Stimulated activated memory B cell treated with anti-CD40 and anti-IgM and Interleukin-4, amounts not matched to agents 10 μg/mL and 1 μg/mL and 100 μg/mL, for 72 hours (primary cell): ENCODE data around the gene MICAL3.

Experiments used
- ATAC-seq: fragments of 150-1000 bp; cut with Tn5 transposase; 2 replicates; pipeline ENCODE4 v1.10.0; 2021
- H3K27ac Mint-ChIP-seq: one replicate; pipeline ENCODE4 v1.8.0; 2022; ENCODE audit warnings: mild to moderate bottlenecking, mixed read lengths
- H3K27me3 Mint-ChIP-seq: one replicate; pipeline ENCODE4 v1.8.0; 2022; ENCODE audit warnings: mixed read lengths
- H3K36me3 Mint-ChIP-seq: one replicate; pipeline ENCODE4 v1.8.0; 2022; ENCODE audit warnings: mixed read lengths
- H3K4me1 Mint-ChIP-seq: one replicate; pipeline ENCODE4 v1.8.0; 2022; ENCODE audit warnings: mixed read lengths
- H3K4me3 Mint-ChIP-seq: one replicate; pipeline ENCODE4 v1.8.0; 2022; ENCODE audit warnings: mild to moderate bottlenecking, moderate library complexity, mixed read lengths
- H3K9me3 Mint-ChIP-seq: one replicate; pipeline ENCODE4 v1.8.0; 2022; ENCODE audit warnings: mixed read lengths

Gene MICAL3

DNA sequence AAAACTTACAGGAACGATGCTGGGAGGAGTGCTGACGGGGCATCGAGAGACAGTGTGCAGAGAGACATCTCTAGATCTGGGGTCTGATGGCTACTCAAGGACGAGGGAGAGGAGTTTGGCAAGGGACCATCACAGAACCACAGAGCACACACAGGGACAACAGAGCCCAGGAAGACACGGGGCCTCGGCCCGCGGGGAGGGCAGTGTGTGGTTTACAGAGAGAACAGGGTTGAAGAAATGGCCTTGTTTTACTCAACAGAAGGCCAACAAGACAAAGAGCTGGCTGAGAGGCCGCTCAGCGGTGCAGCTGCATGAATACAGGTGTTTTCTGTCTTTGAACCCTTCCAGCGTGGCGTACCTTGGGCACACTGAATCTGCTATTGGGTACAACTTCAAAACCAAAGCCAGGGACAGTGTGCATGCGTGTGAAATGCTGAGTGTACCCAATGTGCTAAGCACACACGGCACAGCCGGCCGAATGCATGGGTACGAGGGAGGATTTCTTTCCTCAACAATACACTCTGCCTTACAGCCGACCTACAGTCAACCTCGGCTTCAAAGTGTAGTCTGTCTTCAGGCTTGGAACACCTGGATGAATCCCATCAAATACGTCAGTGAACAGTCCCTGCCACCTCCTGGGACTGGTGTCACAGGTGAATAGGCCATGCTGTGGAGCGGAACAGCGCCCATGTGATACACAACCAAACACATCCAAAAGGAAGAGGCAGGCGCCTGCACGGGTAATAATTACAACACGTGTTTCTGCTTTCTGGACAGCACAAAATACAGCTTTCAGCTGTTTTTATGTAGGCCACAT is 229.4 kb downstream of the MICAL3 start:
- H3K4me1 Mint-ChIP-seq, result peaks cover 57% of the 10 kb centered on the region
- no peak for ATAC-seq

DNA sequence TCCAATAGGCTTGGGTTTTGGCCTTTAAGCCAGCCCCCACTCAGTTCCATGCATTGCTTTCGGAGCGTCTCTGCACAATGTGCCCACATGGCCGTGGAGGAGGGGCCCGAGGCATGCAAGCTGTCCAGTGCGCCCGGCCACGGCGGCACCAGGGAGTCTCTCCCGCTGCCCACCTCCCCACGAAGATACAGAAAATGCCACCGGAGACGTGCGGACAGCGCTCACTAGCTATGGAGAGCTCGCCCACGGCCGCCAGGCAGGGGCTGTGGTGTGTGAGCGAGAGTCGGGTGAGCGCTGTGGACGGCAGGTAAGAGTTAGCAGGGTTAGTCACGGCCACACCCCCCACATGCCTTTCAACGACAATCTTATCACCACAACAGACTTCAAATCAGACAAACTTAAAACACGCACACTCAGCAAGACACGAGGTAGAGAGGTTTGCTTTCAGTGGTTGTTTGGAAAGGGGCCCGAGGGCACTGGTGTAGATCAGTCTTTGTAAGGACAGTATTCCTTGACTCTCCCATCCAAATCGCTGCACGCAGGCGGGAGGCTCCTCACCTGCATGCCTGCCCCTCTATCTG is 231.4 kb downstream of the MICAL3 start:
- H3K27me3 Mint-ChIP-seq, result no peaks in the 10 kb centered on the region
- H3K27ac Mint-ChIP-seq, result peak overlapping the region; percentile 100
- H3K36me3 Mint-ChIP-seq, result peaks cover 29% of the 10 kb centered on the region
- ATAC-seq, result no peak
- peaks cover 46% of the 10 kb centered on the region for H3K4me1 Mint-ChIP-seq
- no peaks in the 10 kb centered on the region for H3K9me3 Mint-ChIP-seq
- H3K4me3 Mint-ChIP-seq, result no peak overlapping the region

More for the DNA sequence above, 229.4 kb downstream of the MICAL3 start:
- Mint-ChIP-seq H3K27me3 (no peaks in the 10 kb centered on the region), H3K36me3 (peaks cover 29% of the 10 kb centered on the region), H3K4me3 (peak overlapping the region; percentile 52), H3K9me3 (no peaks in the 10 kb centered on the region), H3K27ac (peak overlapping the region; percentile 100)

DNA sequence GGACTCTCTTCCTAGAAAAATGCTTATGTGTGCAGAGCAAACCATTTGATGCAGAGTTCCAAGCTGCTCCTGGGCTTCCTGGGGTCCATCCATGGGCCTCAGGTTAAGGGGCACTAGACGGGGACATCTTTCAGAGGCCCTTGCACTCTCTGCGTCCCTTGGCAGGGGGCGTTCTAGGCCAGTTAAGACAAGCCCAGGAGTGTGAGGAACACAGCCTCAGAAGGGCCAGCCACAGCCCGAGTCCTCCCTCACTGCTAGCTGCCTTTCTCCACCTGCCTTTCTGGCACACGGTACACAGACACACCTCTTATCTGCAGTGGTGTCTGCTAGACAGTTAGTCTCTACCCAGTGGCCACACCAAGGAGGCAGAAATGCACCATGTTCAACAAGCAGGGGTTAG is 232.1 kb downstream of the MICAL3 start:
- Mint-ChIP-seq H3K36me3 (peaks cover 29% of the 10 kb centered on the region), H3K4me3 (no peak overlapping the region), H3K4me1 (peaks cover 40% of the 10 kb centered on the region), H3K27ac (peak overlapping the region; percentile 59), H3K9me3 (no peaks in the 10 kb centered on the region), H3K27me3 (no peaks in the 10 kb centered on the region)
- no peak for ATAC-seq

DNA sequence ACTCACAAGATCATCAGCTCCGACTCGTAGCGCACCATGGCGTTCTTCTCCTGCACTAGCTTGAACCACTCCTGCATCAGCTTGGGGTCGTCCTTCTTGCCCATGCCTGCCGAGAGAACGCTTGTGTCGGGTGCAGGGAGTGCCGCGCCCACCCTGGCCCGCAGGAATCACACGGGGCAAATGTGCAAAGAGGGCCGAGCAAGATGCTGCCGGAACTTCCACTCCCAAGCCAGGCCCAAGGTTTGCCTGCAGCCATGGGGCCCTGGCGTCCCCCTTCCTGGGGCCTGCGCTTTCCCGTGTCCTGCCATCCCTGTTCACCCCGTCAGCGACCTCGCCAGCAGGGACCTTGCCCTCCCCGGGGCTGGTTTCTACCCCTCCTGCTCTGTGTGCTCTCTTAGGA is 233.2 kb downstream of the MICAL3 start:
- Mint-ChIP-seq H3K9me3 (no peaks in the 10 kb centered on the region), H3K4me1 (peaks cover 28% of the 10 kb centered on the region), H3K4me3 (no peak overlapping the region), H3K27ac (peak overlapping the region; percentile 59), H3K27me3 (no peaks in the 10 kb centered on the region), H3K36me3 (peaks cover 29% of the 10 kb centered on the region)
- ATAC-seq, result no peak

DNA sequence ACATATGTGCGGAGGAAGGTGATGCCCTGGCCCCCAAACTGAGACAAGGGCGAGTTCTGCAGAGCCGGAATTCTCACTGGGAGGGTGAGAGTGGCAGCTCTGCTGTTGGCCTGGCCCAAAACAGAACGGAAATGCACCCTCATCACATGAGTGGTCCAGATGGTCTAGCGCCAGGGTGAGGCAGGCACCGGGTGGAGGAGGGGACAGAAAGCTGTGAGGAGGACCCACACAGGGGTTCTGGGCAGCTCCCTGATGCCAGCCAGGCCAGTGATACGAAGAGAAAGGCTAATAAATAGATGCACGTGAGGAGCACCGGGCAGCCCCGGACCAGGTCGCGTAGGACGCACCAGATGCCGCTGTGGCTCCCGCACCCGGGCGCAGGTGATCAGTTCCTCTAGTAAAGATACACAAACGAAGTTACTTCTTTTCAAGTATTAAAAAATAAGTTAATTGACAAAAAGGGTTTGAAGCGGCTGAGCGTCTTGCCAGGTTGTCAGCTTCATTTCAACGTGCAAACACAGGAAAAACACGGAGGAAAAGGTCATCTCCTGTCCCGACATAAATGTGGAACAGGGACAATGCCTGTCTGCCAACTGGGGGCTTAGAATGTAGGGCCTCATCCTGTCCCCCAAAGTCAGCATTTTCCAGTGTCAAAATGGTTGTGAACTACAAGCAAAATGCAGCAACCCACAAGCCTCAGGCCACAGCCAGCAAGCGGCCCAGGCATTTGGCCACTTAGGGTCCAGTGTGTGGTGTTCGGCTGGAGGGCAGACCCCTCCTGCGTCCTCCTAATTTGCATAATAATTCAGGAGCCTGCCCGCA is 234.8 kb downstream of the MICAL3 start:
- Mint-ChIP-seq H3K27me3 (no peaks in the 10 kb centered on the region), H3K4me1 (peaks cover 12% of the 10 kb centered on the region), H3K4me3 (no peak overlapping the region), H3K36me3 (peaks cover 26% of the 10 kb centered on the region), H3K27ac (no peak overlapping the region), H3K9me3 (no peaks in the 10 kb centered on the region)
- no peak for ATAC-seq

DNA sequence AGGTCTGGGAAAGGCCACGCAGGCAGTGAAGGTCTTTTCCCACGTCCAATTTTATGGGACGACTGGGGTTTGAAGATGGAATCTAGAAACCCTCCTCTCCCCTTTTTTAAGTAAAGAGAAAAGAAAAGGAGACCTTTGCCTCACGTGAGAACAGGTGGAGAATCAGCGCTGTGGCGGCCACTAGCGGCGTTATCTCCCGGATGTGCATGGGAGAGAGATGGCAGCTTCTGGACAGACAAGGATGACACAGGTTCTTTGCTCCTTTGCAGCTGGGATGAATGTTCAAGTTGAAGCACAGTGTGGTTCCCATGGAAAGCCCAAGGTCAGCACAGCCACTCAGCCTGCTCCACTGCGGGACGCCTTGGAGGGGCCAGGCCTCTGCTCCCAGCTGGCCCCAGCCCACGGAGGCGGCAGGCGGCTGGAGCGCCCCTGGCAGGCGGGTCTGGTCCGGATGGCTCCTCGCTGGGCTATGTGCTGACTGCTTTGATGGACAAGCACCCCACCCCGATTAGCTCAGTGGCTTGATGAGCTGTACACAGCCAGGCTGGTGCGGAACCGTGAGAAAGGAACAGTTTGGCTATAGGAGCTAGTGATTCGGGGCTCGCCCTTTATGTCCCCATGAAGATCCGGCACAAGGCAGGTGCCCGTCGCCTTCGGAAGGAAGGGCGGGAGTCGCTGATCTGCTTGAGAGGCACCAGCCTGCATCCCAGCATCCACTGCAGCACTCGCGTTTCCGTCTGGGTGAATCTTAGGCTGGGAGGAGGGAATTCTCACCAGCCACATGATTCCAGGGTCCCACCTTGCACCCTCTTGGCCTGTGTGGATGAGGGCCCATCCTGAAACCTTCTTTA is 235.6 kb downstream of the MICAL3 start:
- H3K4me1 Mint-ChIP-seq, result peaks cover 6% of the 10 kb centered on the region
- no peak overlapping the region for H3K27ac Mint-ChIP-seq
- no peak overlapping the region for H3K4me3 Mint-ChIP-seq
- ATAC-seq, result no peak
- H3K36me3 Mint-ChIP-seq, result peaks cover 21% of the 10 kb centered on the region
- no peaks in the 10 kb centered on the region for H3K9me3 Mint-ChIP-seq
- H3K27me3 Mint-ChIP-seq, result no peaks in the 10 kb centered on the region

DNA sequence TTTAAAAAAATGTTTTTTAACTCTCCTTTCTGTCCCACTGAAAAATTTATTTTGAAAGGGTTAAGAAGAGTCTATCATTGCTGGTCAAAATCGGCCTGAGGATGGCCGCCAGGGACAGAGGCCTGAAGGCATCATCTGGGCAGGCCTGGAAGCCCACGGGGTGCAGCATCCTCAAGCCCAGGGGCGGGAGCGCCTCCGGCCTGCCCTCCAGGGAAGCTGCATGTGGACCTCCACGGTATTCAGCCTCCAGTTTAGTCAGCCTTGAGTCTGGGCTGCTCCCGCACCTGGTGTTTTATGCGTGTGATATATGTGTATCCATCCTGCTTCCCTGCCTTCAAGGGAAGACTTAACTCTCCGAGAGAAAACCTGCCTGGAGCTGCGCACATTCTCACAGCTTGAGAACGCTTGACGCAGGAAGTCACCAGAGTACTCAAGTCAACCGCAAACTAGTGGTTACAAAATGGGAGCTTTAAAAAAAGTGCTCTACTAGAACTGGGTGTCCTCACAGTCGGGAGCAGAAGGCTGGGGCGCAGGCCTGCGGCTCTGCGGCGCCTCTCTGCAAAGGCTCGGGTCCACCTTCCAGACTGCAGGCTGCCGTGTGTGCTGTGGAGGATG is 236.5 kb downstream of the MICAL3 start:
- Mint-ChIP-seq H3K36me3 (peaks cover 16% of the 10 kb centered on the region), H3K4me1 (peaks cover 9% of the 10 kb centered on the region), H3K27ac (no peak overlapping the region), H3K9me3 (no peaks in the 10 kb centered on the region), H3K27me3 (no peaks in the 10 kb centered on the region), H3K4me3 (no peak overlapping the region)
- no peak for ATAC-seq

DNA sequence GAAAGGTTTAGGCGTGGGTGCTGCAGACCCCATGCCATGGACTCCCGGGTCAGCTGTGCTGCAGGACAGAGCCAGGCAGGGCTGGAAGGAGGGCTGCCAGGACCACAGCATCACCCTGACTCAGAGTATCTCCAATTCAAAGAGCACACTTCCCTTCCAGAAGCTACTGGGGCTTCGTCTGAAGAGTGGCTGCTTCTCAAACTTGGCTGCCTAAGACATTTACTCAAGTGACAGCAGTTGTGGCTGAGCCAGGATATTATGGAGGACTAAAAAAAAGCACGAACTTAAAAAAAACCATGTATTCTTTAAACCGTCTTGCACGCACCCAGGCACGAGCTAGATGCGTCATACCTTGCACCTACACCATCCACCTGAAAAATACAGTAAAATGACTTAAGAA is 237.1 kb downstream of the MICAL3 start:
- H3K4me3 Mint-ChIP-seq, result no peak overlapping the region
- H3K27me3 Mint-ChIP-seq, result no peaks in the 10 kb centered on the region
- H3K36me3 Mint-ChIP-seq, result peaks cover 16% of the 10 kb centered on the region
- no peak overlapping the region for H3K27ac Mint-ChIP-seq
- H3K4me1 Mint-ChIP-seq, result peaks cover 14% of the 10 kb centered on the region
- ATAC-seq, result no peak
- no peaks in the 10 kb centered on the region for H3K9me3 Mint-ChIP-seq

DNA sequence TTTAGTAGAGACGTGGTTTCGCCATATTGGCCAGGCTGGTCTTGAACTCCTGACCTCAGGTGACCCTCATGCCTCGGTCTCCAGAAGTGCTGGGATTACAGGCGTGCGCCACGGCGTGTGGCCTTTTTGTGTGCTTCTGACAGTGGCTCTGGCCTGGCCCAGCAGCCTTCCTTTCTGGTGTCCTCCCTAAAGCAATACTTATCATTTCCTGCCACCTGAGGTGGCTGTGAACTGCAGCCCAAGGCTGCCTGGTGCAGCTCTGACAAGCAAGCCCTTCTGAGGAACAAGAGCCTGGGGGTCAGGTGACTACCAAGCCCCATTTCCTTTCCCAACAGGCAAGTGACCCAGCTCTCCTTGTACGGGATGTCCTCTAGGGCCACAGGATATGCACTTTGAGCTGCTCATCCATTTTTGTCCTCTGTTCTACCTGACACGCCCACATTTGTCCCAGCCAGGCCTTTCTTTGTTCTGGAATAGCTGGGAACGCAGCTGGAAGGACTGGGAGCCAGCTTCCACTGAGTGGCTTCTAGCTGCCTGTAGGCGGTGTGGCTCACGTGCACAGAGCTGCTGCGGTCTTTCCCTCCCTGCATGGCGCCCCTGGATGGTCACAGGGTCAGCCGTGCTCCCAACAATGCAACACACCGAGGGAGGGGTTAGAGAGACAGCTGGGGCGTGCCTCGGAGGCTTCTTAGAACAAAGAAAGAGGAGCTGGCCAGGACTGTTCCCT is 237.8 kb downstream of the MICAL3 start:
- no peak overlapping the region for H3K4me3 Mint-ChIP-seq
- H3K27ac Mint-ChIP-seq, result peak overlapping the region; percentile 67
- ATAC-seq, result no peak
- no peaks in the 10 kb centered on the region for H3K9me3 Mint-ChIP-seq
- H3K27me3 Mint-ChIP-seq, result no peaks in the 10 kb centered on the region
- peaks cover 14% of the 10 kb centered on the region for H3K36me3 Mint-ChIP-seq
- peaks cover 21% of the 10 kb centered on the region for H3K4me1 Mint-ChIP-seq

DNA sequence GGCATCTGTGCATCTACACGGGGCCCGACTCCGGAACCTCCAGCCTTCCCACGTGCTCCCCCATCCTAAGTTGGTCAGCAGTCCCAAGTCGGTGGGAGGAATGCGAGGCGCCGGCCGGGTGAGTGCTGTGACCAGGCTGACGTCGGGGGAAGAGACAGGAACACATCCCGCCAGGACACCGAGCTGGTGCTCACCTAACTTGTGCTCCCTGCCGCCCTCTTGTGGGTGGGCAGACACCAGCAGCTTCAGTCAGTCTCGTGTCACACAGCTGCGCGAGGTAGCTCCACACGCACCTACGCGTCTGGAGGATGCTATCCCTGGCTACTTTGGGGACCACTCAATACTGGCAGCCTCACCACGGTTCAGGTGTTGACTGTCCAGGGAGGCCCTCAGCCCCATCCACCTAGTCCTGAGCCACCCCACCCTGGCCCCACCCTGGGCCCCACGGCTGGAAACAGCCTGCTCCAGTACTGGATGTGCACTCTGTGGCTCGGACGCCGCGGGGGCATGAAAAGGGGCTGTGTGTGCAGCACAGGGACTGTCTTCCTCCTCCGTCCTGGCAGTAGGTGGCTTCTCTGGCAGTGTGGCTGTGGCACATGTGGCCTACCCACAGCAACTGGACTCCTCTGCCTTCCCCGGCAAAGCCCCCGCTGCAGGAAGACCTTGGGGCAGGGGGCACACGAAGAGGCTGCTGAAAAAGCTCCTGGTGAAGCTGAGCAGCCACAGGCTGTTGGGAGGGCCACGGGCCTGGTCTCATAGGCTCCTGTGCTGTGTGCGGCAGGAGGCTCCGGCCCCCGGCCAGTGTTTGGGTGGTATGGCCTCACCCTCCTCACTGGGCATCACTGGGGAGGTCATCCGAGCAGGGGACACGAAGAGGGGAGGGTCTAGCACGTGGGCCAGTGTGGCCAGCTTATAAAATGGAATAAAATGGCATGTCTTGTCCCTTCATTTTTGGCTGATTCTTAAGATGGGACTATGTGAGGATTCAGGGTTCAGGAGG is 238.9 kb downstream of the MICAL3 start:
- Mint-ChIP-seq H3K27ac (peak overlapping the region; percentile 67), H3K4me3 (no peak overlapping the region), H3K27me3 (no peaks in the 10 kb centered on the region), H3K4me1 (peaks cover 32% of the 10 kb centered on the region), H3K9me3 (no peaks in the 10 kb centered on the region), H3K36me3 (peaks cover 5% of the 10 kb centered on the region)
- no peak for ATAC-seq

DNA sequence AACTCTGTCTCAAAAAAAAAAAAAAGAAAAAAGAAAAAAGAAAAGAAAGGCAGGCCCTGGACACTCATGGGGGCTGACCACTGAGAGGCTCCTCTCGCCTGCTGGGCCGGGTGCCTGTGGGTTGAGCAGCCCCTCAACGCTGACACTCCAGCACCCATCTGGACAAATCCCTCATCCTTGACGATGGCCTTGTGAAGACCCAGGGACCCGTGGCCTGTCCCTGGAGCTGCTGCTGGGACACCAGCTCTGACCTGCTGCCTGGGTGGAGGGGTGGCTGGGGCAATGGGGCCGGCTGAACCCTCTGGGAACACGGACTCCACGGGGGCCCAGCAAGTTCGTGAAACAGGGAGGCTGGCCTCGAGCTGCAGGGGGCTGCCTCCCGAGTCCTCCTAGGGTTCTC is 239.6 kb downstream of the MICAL3 start:
- Mint-ChIP-seq H3K27me3 (no peaks in the 10 kb centered on the region), H3K4me1 (peaks cover 39% of the 10 kb centered on the region), H3K4me3 (no peak overlapping the region), H3K9me3 (no peaks in the 10 kb centered on the region), H3K36me3 (no peaks in the 10 kb centered on the region), H3K27ac (no peak overlapping the region)
- no peak for ATAC-seq

DNA sequence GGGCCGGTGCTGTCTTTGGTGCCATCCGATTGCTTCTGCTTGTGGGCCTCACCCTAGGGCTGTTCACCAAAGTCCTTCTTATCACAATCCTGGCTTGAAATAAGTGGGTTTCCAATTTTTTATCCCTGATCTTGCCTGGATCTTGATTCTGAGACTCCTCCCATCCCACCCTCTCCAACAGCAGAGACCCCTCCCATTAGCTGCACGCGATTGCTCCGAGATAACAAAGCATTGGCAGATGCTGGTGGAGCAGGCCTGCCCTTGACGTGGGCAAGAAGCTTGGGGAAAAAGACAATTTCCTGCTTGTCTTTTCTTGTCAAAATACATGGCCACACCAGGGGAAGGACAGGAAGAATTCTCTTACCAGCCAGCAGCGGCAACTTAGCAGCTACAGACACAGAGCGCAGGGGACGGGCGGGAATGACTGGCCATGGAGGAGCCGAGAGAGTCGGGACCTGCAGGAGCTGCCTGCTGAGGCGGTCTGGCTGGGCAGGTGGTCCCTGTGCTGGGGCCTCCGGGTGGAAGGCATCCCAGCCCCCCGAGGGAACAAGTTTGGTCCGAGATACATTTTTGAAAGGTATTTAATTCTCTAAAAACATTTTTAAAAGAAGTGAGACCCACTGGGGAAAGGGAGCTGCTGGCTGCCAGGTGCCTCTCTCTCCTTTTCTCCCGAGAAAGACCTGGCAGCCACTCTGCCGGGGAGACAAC is 240.4 kb downstream of the MICAL3 start:
- Mint-ChIP-seq H3K27me3 (no peaks in the 10 kb centered on the region), H3K27ac (peak overlapping the region; percentile 97), H3K4me3 (no peak overlapping the region), H3K4me1 (peaks cover 47% of the 10 kb centered on the region), H3K36me3 (peaks cover 7% of the 10 kb centered on the region), H3K9me3 (no peaks in the 10 kb centered on the region)
- ATAC-seq, result no peak

DNA sequence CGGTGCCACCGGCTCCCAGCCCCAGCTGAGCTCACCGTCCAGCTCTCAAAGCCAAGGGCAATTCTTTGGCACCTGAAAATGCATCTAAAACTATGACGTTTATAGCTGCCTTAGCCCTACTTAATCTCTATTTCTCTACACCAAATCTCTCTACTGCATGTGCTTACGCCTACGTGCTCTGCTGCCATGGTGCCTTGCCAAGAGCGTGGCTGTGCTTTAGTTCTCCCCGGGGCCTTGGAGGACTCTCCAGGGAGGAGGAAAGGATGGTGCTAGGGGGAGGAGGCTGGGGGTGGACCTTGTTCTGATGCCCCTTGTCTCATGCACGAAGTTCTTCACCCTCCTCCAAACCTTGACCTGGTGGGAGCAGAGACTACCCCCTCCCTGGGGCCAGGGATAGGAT is 241.0 kb downstream of the MICAL3 start:
- Mint-ChIP-seq H3K9me3 (no peaks in the 10 kb centered on the region), H3K4me3 (no peak overlapping the region), H3K36me3 (peaks cover 9% of the 10 kb centered on the region), H3K27ac (peak overlapping the region; percentile 97), H3K27me3 (no peaks in the 10 kb centered on the region), H3K4me1 (peaks cover 54% of the 10 kb centered on the region)
- ATAC-seq, result no peak
